HCT116 (cell line): ENCODE results near the gene LRRC72. TPM values are rescaled to one million over a fixed set of nuclear protein-coding genes. Genes with fewer than 3 reads are reported as not detected.

Source experiments
- ATAC-seq: fragments of 200-7000 bp; cut with Tn5 transposase; 2 replicates; pipeline ENCODE4 v1.9.1; 2020; ENCODE audit warnings: mild to moderate bottlenecking, moderate library complexity
- BruUV-seq: library from RNA; stranded (reverse); fragments of 400-500 nt; replicated peaks from 2 replicates; lab custom pipeline; 2021; lab: Mats Ljungman, UMichigan
- CTCF ChIA-PET: fragments of 300-600 bp; sonication (Branson Sonifier 250); formaldehyde crosslinking; loops from one replicate; lab custom pipeline; 2021; ENCODE audit warnings: antibody characterized with exemption; lab: Charles Lee
- POLR2A ChIA-PET: fragments of 300-600, 350-600 bp; sonication (Branson Sonifier 250); formaldehyde crosslinking; loops from one replicate; lab custom pipeline; 2021; ENCODE audit warnings: antibody characterized with exemption; lab: Charles Lee
- RAD21 ChIA-PET, 2 experiments: fragments of 300-600 bp; sonication (Branson Sonifier 250); formaldehyde crosslinking; loops; one replicate each; lab custom pipeline; 2023; ENCODE audit warnings: low total read pairs in 2 of 2; ENCODE audit not compliant: uncharacterized antibody in 2 of 2, unreplicated experiment in 2 of 2, low non-redundant PET in 1 of 2; lab: Charles Lee
- DNase-seq: peaks from one replicate; pipeline ENCODE4 v3.0.0-alpha.2; 2010; ENCODE audit warnings: low read depth, low spot score
- H2AFZ ChIP-seq: fragments of 200-600 bp; shearing (Covaris generic), sonication (generic); 2 replicates; pipeline ENCODE4 v1.6.1; 2017; ENCODE audit warnings: low read depth, mixed run types, mixed read lengths, antibody characterized with exemption, low read length; ENCODE audit not compliant: poor library complexity, severe bottlenecking
- H3K27ac ChIP-seq: 2 replicates; pipeline ENCODE4 v1.5.1; 2012; ENCODE audit warnings: low read depth, low read length
- H3K27me3 ChIP-seq: fragments of 200-600 bp; sonication (generic); 2 replicates; pipeline ENCODE4 v1.6.1; 2016; ENCODE audit warnings: mixed run types, low read length, mixed read lengths; ENCODE audit not compliant: insufficient read depth
- H3K36me3 ChIP-seq, 2 experiments: fragments of 200-500 bp in 1 of 2; fragments of 200-600 bp in 1 of 2; sonication (Bioruptor generic) in 1 of 2; sonication (generic) in 1 of 2; 2 replicates each; pipeline versions ENCODE4 v1.5.1 to v1.6.1; 2014 to 2016; ENCODE audit warnings: low read length in 2 of 2, inconsistent platforms in 1 of 2, mixed read lengths in 1 of 2, mixed run types in 1 of 2; ENCODE audit not compliant: insufficient read depth in 2 of 2, control insufficient read depth in 1 of 2
- H3K4me1 ChIP-seq, 2 experiments: fragments of 200-600 bp in 1 of 2; sonication (generic) in 1 of 2; 2 replicates each; pipeline versions ENCODE4 v1.5.1 to v1.6.1; 2012 to 2017; ENCODE audit warnings: low read length in 2 of 2, inconsistent platforms in 1 of 2, mild to moderate bottlenecking in 1 of 2, mixed read lengths in 1 of 2, mixed run types in 1 of 2, moderate library complexity in 1 of 2; ENCODE audit not compliant: insufficient read depth in 2 of 2, control insufficient read depth in 1 of 2
- H3K4me2 ChIP-seq: fragments of 200-600 bp; sonication (generic); 2 replicates; pipeline ENCODE4 v1.6.1; 2017; ENCODE audit warnings: mixed run types, low read length, mixed read lengths
- H3K4me3 ChIP-seq, 2 experiments: fragments of 200-600 bp in 1 of 2; sonication (generic) in 1 of 2; replicated peaks in 1 of 2; 2 replicates each; pipeline ENCODE4 v1.5.1; 2011 to 2016; ENCODE audit warnings: low read length in 2 of 2, control low read depth in 1 of 2, low read depth in 1 of 2, mild to moderate bottlenecking in 1 of 2, mixed read lengths in 1 of 2, mixed run types in 1 of 2
- H3K79me2 ChIP-seq: fragments of 200-600 bp; sonication (generic); 2 replicates; pipeline ENCODE4 v1.6.1; 2017; ENCODE audit warnings: mild to moderate bottlenecking, mixed run types, low read length, moderate library complexity, mixed read lengths; ENCODE audit not compliant: insufficient read depth
- H3K9ac ChIP-seq: fragments of 200-600 bp; sonication (generic); 2 replicates; pipeline ENCODE4 v1.6.1; 2016; ENCODE audit warnings: low read length, mixed read lengths
- H3K9me2 ChIP-seq: fragments of 200-600 bp; sonication (generic), shearing (Covaris generic); 2 replicates; pipeline ENCODE4 v1.6.1; 2017; ENCODE audit warnings: mixed run types, mild to moderate bottlenecking, moderate library complexity; ENCODE audit not compliant: insufficient read depth
- H3K9me3 ChIP-seq, 2 experiments: fragments of 200-500 bp in 1 of 2; fragments of 200-600 bp in 1 of 2; sonication (Bioruptor generic) in 1 of 2; sonication (generic) in 1 of 2; 2 replicates each; pipeline ENCODE4 v1.6.1; 2014 to 2017; ENCODE audit warnings: low read length in 2 of 2, mixed read lengths in 2 of 2, inconsistent platforms in 1 of 2, low read depth in 1 of 2, mild to moderate bottlenecking in 1 of 2, mixed run types in 1 of 2, moderate library complexity in 1 of 2; ENCODE audit not compliant: control insufficient read depth in 1 of 2, insufficient read depth in 1 of 2
- H4K20me1 ChIP-seq: fragments of 200-600 bp; sonication (generic), shearing (Covaris generic); 2 replicates; pipeline ENCODE4 v1.6.1; 2017; ENCODE audit warnings: mixed run types, mild to moderate bottlenecking, moderate library complexity; ENCODE audit not compliant: insufficient read depth
- CEBPB ChIP-seq: IDR thresholded peaks from 2 replicates; pipeline ENCODE4 v1.6.1; 2012; ENCODE audit warnings: low read depth
- ELF1 ChIP-seq: IDR thresholded peaks from 2 replicates; pipeline ENCODE4 v1.6.1; 2012; ENCODE audit warnings: low read depth, borderline replicate concordance
- EZH2 ChIP-seq: fragments of 200-600 bp; sonication (generic); IDR thresholded peaks from 2 replicates; pipeline ENCODE4 v1.6.1; 2017; ENCODE audit warnings: antibody characterized with exemption, mixed run types
- POLR2A ChIP-seq: IDR thresholded peaks from 2 replicates; pipeline ENCODE4 v1.7.0; 2011; ENCODE audit warnings: borderline replicate concordance; ENCODE audit not compliant: insufficient read depth, insufficient read length; ENCODE audit errors: extremely low read depth
- RAD21 ChIP-seq: IDR thresholded peaks from 2 replicates; pipeline ENCODE4 v1.6.1; 2012; ENCODE audit warnings: low read depth, mild to moderate bottlenecking
- REST ChIP-seq: IDR thresholded peaks from 2 replicates; pipeline ENCODE4 v1.6.1; 2012; ENCODE audit warnings: low read depth
- SIN3A ChIP-seq: IDR thresholded peaks from 2 replicates; pipeline ENCODE4 v1.6.1; 2012; ENCODE audit warnings: low read depth
- SP1 ChIP-seq: IDR thresholded peaks from 2 replicates; pipeline ENCODE4 v1.6.1; 2012; ENCODE audit warnings: low read depth
- SRF ChIP-seq: IDR thresholded peaks from 2 replicates; pipeline ENCODE4 v1.6.1; 2012; ENCODE audit warnings: low read depth
- TCF7L2 ChIP-seq: IDR thresholded peaks from 2 replicates; pipeline ENCODE4 v1.7.0; 2011; ENCODE audit warnings: borderline replicate concordance, inconsistent platforms; ENCODE audit not compliant: insufficient read depth, insufficient read length; ENCODE audit errors: extremely low read depth
- YY1 ChIP-seq: IDR thresholded peaks from 2 replicates; pipeline ENCODE4 v1.6.1; 2011; ENCODE audit warnings: low read length, low read depth, moderate library complexity, mild to moderate bottlenecking; ENCODE audit not compliant: insufficient replicate concordance; ENCODE audit errors: extremely low read depth
- ZFX ChIP-seq: fragments of 450-650 bp; IDR thresholded peaks from 2 replicates; pipeline ENCODE4 v1.6.1; 2017
- ZNF274 ChIP-seq: fragments of 200-500 bp; sonication (Bioruptor generic); IDR thresholded peaks from 2 replicates; pipeline ENCODE4 v1.6.1; 2014; ENCODE audit warnings: mild to moderate bottlenecking, low read depth, low read length, inconsistent platforms
- intact Hi-C: fragments of 100-400 bp; cut with micrococcal nuclease; formaldehyde crosslinking; loops from 2 replicates; pipeline ENCODE4 v1.10.0; 2022
- total RNA-seq: library from RNA; stranded (reverse); gene quantifications from one replicate; pipeline ENCODE4 v1.2.1, GENCODE V29; 2021; ENCODE audit not compliant: unreplicated experiment
- TF ChIP-seq, protein P1 (sequence below): IDR thresholded peaks from 2 replicates; pipeline ENCODE4 v1.6.1; 2012
- TF ChIP-seq, protein P2 (sequence below), 3 experiments: fragments of 200-600 bp in 1 of 3; sonication (generic) in 1 of 3; IDR thresholded peaks in 2 of 3; conservative IDR thresholded peaks in 1 of 3; 2 replicates each; pipeline ENCODE4 v1.5.1; 2012 to 2017; ENCODE audit warnings: low read depth in 2 of 3, low read length in 2 of 3, antibody characterized with exemption in 1 of 3, borderline replicate concordance in 1 of 3, control low read depth in 1 of 3, mild to moderate bottlenecking in 1 of 3, mixed read lengths in 1 of 3, mixed run types in 1 of 3, moderate library complexity in 1 of 3; ENCODE audit not compliant: insufficient read depth in 1 of 3
- TF ChIP-seq, protein P3 (sequence below): IDR thresholded peaks from 2 replicates; pipeline ENCODE4 v1.6.1; 2011; ENCODE audit warnings: mild to moderate bottlenecking, low read length, moderate library complexity; ENCODE audit not compliant: insufficient replicate concordance; ENCODE audit errors: extremely low read depth

LRRC72 gene
- total RNA-seq, 1 experiment from 2014 or later: not detected

GRCh38 chr7:16606704-16607103 is 80.1 kb downstream of the LRRC72 start:
- ATAC-seq (no peak), DNase-seq (no peak)
- CTCF ChIA-PET: no interaction called here
- Histone ChIP-seq H3K4me1 (no peaks in the 10 kb centered on the region), H4K20me1 (no peaks in the 10 kb centered on the region), H3K27me3 (no peaks in the 10 kb centered on the region), H3K27ac (no peak overlapping the region), H3K4me2 (no peak overlapping the region), H3K4me3 (no peak overlapping the region), H3K36me3 (peaks cover 0 to 30% of the 10 kb centered on the region in 2 experiments; a peak in 2 of 4 replicates), H3K79me2 (no peaks in the 10 kb centered on the region), H3K9ac (no peak overlapping the region), H3K9me3 (no peaks in the 10 kb centered on the region), H3K9me2 (no peaks in the 10 kb centered on the region), H2AFZ (no peak overlapping the region)
- BruUV-seq: no TSS peak
- RAD21 ChIA-PET: no interaction called here
- intact Hi-C loops: no loop called here
- POLR2A ChIA-PET: no interaction called here
- TF ChIP-seq ZNF274 (no peak), SP1 (no peak), RAD21 (no peak), YY1 (no peak), POLR2A (no peak), REST (no peak), TCF7L2 (no peak), EZH2 (no peak), SIN3A (no peak), ZFX (no peak), CEBPB (no peak), SRF (no peak), ELF1 (no peak)
- TF ChIP-seq, protein P1, sequence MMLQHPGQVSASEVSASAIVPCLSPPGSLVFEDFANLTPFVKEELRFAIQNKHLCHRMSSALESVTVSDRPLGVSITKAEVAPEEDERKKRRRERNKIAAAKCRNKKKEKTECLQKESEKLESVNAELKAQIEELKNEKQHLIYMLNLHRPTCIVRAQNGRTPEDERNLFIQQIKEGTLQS: no peak
- TF ChIP-seq, protein P2, sequence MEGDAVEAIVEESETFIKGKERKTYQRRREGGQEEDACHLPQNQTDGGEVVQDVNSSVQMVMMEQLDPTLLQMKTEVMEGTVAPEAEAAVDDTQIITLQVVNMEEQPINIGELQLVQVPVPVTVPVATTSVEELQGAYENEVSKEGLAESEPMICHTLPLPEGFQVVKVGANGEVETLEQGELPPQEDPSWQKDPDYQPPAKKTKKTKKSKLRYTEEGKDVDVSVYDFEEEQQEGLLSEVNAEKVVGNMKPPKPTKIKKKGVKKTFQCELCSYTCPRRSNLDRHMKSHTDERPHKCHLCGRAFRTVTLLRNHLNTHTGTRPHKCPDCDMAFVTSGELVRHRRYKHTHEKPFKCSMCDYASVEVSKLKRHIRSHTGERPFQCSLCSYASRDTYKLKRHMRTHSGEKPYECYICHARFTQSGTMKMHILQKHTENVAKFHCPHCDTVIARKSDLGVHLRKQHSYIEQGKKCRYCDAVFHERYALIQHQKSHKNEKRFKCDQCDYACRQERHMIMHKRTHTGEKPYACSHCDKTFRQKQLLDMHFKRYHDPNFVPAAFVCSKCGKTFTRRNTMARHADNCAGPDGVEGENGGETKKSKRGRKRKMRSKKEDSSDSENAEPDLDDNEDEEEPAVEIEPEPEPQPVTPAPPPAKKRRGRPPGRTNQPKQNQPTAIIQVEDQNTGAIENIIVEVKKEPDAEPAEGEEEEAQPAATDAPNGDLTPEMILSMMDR (IDR thresholded peaks at IDR 0.05 in 2 of 3, conservative IDR thresholded peaks at IDR 0.05 in 1 of 3; ENCODE audit: borderline replicate concordance in 1 of 3, insufficient read depth in 1 of 3, low read depth in 2 of 3, low read length in 2 of 3): no peak
- TF ChIP-seq, protein P3, sequence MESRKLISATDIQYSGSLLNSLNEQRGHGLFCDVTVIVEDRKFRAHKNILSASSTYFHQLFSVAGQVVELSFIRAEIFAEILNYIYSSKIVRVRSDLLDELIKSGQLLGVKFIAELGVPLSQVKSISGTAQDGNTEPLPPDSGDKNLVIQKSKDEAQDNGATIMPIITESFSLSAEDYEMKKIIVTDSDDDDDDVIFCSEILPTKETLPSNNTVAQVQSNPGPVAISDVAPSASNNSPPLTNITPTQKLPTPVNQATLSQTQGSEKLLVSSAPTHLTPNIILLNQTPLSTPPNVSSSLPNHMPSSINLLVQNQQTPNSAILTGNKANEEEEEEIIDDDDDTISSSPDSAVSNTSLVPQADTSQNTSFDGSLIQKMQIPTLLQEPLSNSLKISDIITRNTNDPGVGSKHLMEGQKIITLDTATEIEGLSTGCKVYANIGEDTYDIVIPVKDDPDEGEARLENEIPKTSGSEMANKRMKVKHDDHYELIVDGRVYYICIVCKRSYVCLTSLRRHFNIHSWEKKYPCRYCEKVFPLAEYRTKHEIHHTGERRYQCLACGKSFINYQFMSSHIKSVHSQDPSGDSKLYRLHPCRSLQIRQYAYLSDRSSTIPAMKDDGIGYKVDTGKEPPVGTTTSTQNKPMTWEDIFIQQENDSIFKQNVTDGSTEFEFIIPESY: no peak
